Fibroblast of lung (primary cell): Measurements from ENCODE around the gene MT1G. TPM values are rescaled to one million over a fixed set of nuclear protein-coding genes. Genes with fewer than 3 reads are reported as not detected.

Source experiments
- DNase-seq, 2 donors: peaks; one replicate each; pipeline versions ENCODE4 v3.0.0 to v3.0.0-alpha.2; 2010; ENCODE audit warnings: low read depth in 2 of 2
- H2AFZ ChIP-seq: 2 replicates; pipeline ENCODE4 v1.5.1; 2012; ENCODE audit warnings: low read length, control low read depth, inconsistent platforms
- H3K27ac ChIP-seq: 2 replicates; pipeline ENCODE4 v1.5.1; 2011; ENCODE audit warnings: low read length, control low read depth; ENCODE audit not compliant: insufficient read depth
- H3K27me3 ChIP-seq: 2 replicates; pipeline ENCODE4 v1.5.1; 2011; ENCODE audit warnings: mild to moderate bottlenecking, low read length; ENCODE audit not compliant: control insufficient read depth, insufficient read depth
- H3K36me3 ChIP-seq: 2 replicates; pipeline ENCODE4 v1.5.1; 2011; ENCODE audit warnings: low read length; ENCODE audit not compliant: control insufficient read depth, insufficient read depth
- H3K4me1 ChIP-seq: 2 replicates; pipeline ENCODE4 v1.5.1; 2011; ENCODE audit warnings: low read length; ENCODE audit not compliant: control insufficient read depth, insufficient read depth; ENCODE audit errors: extremely low read depth
- H3K4me2 ChIP-seq: 2 replicates; pipeline ENCODE4 v1.5.1; 2011; ENCODE audit warnings: low read length, control low read depth; ENCODE audit not compliant: insufficient read depth; ENCODE audit errors: extremely low read depth
- H3K4me3 ChIP-seq, 4 experiments: fragments of 200-600 bp in 1 of 4; sonication (generic) in 1 of 4; replicated peaks in 1 of 4; 2 replicates each; pipeline ENCODE4 v1.5.1; 2011 to 2016; ENCODE audit warnings: low read length in 4 of 4, low read depth in 3 of 4, mild to moderate bottlenecking in 3 of 4, control low read depth in 2 of 4, inconsistent platforms in 1 of 4, mixed read lengths in 1 of 4; ENCODE audit not compliant: insufficient read depth in 1 of 4; ENCODE audit errors: control extremely low read depth in 1 of 4
- H3K79me2 ChIP-seq: 2 replicates; pipeline ENCODE4 v1.5.1; 2012; ENCODE audit warnings: mild to moderate bottlenecking, low read length, inconsistent platforms; ENCODE audit not compliant: control insufficient read depth, insufficient read depth
- H3K9ac ChIP-seq: 2 replicates; pipeline ENCODE4 v1.5.1; 2011; ENCODE audit warnings: mild to moderate bottlenecking, low read length, control low read depth; ENCODE audit not compliant: insufficient read depth
- H3K9me3 ChIP-seq: 2 replicates; pipeline ENCODE4 v1.5.1; 2012; ENCODE audit warnings: low read depth, low read length; ENCODE audit not compliant: control insufficient read depth, insufficient read depth
- H4K20me1 ChIP-seq: 2 replicates; pipeline ENCODE4 v1.5.1; 2011; ENCODE audit warnings: low read length; ENCODE audit not compliant: control insufficient read depth, insufficient read depth; ENCODE audit errors: extremely low read depth
- CTCF ChIP-seq, 2 donors: IDR thresholded peaks in 1 of 2; conservative IDR thresholded peaks in 1 of 2; 1 replicate in 1 of 2; 2 replicates in 1 of 2; pipeline ENCODE4 v1.5.1; 2011 to 2012; ENCODE audit warnings: low read length in 2 of 2, control low read depth in 1 of 2, inconsistent platforms in 1 of 2, low read depth in 1 of 2, mild to moderate bottlenecking in 1 of 2
- EZH2 ChIP-seq: IDR thresholded peaks from 2 replicates; pipeline ENCODE4 v1.5.1; 2012; ENCODE audit warnings: low read length, control low read depth, mild to moderate bottlenecking; ENCODE audit errors: missing control alignments
- polyA plus RNA-seq, 2 donors: library from polyadenylated mRNA; depleted of rRNA in 1 of 2; stranded (reverse) in 1 of 2; unstranded in 1 of 2; fragments of >200 nt; gene quantifications; 2 replicates each; pipeline ENCODE4 v1.2.1, GENCODE V29; 2011 to 2012; ENCODE audit warnings: missing spikeins in 1 of 2
- total RNA-seq: library from RNA; depleted of rRNA; stranded (reverse); fragments of >200 nt; gene quantifications from 2 replicates; pipeline ENCODE4 v1.2.1, GENCODE V29; 2014

MT1G gene
- total and polyA plus RNA-seq, 2 donors (not counting 1 experiment from before 2014, with no cell fraction given) = 5.7 to 11.6 TPM

GRCh38 chr16:56643833-56644232, 24.0 kb downstream of the MT1G start:
- H2AFZ ChIP-seq = no peak overlapping the region
- TF ChIP-seq CTCF (conservative IDR thresholded peaks at IDR 0.05 in 1 of 2, IDR thresholded peaks at IDR 0.05 in 1 of 2; ENCODE audit: low read depth in 1 of 2, low read length in 2 of 2) = no peak
- TF ChIP-seq EZH2 = no peak
- DNase-seq = no peak
- H4K20me1 ChIP-seq = no peaks in the 10 kb centered on the region
- no peaks in the 10 kb centered on the region for H3K79me2 ChIP-seq
- H3K4me3 ChIP-seq = no peak overlapping the region
- peaks cover 21% of the 10 kb centered on the region for H3K27me3 ChIP-seq
- H3K4me2 ChIP-seq = no peak overlapping the region
- no peaks in the 10 kb centered on the region for H3K9me3 ChIP-seq
- no peaks in the 10 kb centered on the region for H3K4me1 ChIP-seq
- no peak overlapping the region for H3K27ac ChIP-seq
- no peak overlapping the region for H3K9ac ChIP-seq
- no peaks in the 10 kb centered on the region for H3K36me3 ChIP-seq

- Histone ChIP-seq H3K9me3 (no peaks in the 10 kb centered on the region), H3K4me1 (no peaks in the 10 kb centered on the region), H2AFZ (no peak overlapping the region), H4K20me1 (no peaks in the 10 kb centered on the region), H3K27ac (no peak overlapping the region), H3K27me3 (peaks cover 17% of the 10 kb centered on the region), H3K4me3 (peak overlapping the region in 2 of 4 experiments; percentile 5 to 37), H3K36me3 (no peaks in the 10 kb centered on the region), H3K4me2 (peak overlapping the region; percentile 62), H3K9ac (no peak overlapping the region), H3K79me2 (no peaks in the 10 kb centered on the region)
- TF ChIP-seq CTCF (conservative IDR thresholded peaks at IDR 0.05 in 1 of 2, IDR thresholded peaks at IDR 0.05 in 1 of 2; ENCODE audit: low read depth in 1 of 2, low read length in 2 of 2) (peak in 1 of 2 donors; percentile 32), EZH2 (no peak)
- DNase-seq = peak; percentile 38 to 51
These were observed 24.6 kb downstream of the MT1G start for GRCh38 chr16:56643080-56643778.

- no peak overlapping the region for H3K27ac ChIP-seq
- H4K20me1 ChIP-seq = no peaks in the 10 kb centered on the region
- H3K4me1 ChIP-seq = no peaks in the 10 kb centered on the region
- no peaks in the 10 kb centered on the region for H3K79me2 ChIP-seq
- H3K4me3 ChIP-seq = no peak overlapping the region
- no peak overlapping the region for H2AFZ ChIP-seq
- no peaks in the 10 kb centered on the region for H3K36me3 ChIP-seq
- DNase-seq = no peak
- H3K9ac ChIP-seq = no peak overlapping the region
- peaks cover 15% of the 10 kb centered on the region for H3K27me3 ChIP-seq
- no peaks in the 10 kb centered on the region for H3K9me3 ChIP-seq
- TF ChIP-seq EZH2 = no peak
- TF ChIP-seq CTCF (conservative IDR thresholded peaks at IDR 0.05 in 1 of 2, IDR thresholded peaks at IDR 0.05 in 1 of 2; ENCODE audit: low read depth in 1 of 2, low read length in 2 of 2) = no peak
- H3K4me2 ChIP-seq = no peak overlapping the region
These were observed 26.7 kb downstream of the MT1G start for GRCh38 chr16:56641166-56641565.
